CD4-positive, alpha-beta T cell (primary cell): ENCODE data around the gene RESF1. TPM values are rescaled to one million over a fixed set of nuclear protein-coding genes. Genes with fewer than 3 reads are reported as not detected.

ENCODE experiments used
- ATAC-seq: fragments of 200-7000 bp; cut with Tn5 transposase; one replicate; pipeline ENCODE4 v1.10.0; 2022; ENCODE audit warnings: mild to moderate bottlenecking; ENCODE audit not compliant: poor library complexity
- CTCF ChIA-PET: fragments of 350-600 bp; sonication (Branson Sonifier 250); formaldehyde crosslinking; loops from one replicate; lab custom pipeline; 2021; ENCODE audit warnings: antibody characterized with exemption, inconsistent platforms; lab: Charles Lee
- POLR2A ChIA-PET: fragments of 350-600 bp; sonication (Branson Sonifier 250); formaldehyde crosslinking; loops from one replicate; lab custom pipeline; 2021; ENCODE audit warnings: antibody characterized with exemption, inconsistent platforms; lab: Charles Lee
- DNase-seq, 14 experiments: peaks; one replicate each; pipeline ENCODE4 v3.0.0-alpha.2; 2013 to 2020; ENCODE audit warnings: mixed read lengths in 2 of 14
- H3K27ac ChIP-seq, 2 donors: one replicate each; pipeline versions ENCODE4 v1.5.1 to v1.7.0; 2013; ENCODE audit warnings: low read length in 2 of 2, low read depth in 1 of 2, mild to moderate bottlenecking in 1 of 2
- H3K27me3 ChIP-seq, 2 experiments: 1 replicate in 1 of 2; 2 replicates in 1 of 2; pipeline versions ENCODE4 v1.6.1 to v1.7.0; 2013; ENCODE audit warnings: low read length in 2 of 2, control low read depth in 1 of 2, mild to moderate bottlenecking in 1 of 2, moderate library complexity in 1 of 2; ENCODE audit not compliant: insufficient read depth in 2 of 2, control insufficient read depth in 1 of 2
- H3K36me3 ChIP-seq: one replicate; pipeline ENCODE4 v1.6.1; 2013; ENCODE audit warnings: low read length, control low read depth; ENCODE audit not compliant: insufficient read depth
- H3K4me1 ChIP-seq: one replicate; pipeline ENCODE4 v1.6.1; 2013; ENCODE audit warnings: low read length, control low read depth; ENCODE audit not compliant: insufficient read depth
- H3K4me3 ChIP-seq: one replicate; pipeline ENCODE4 v1.5.1; 2013; ENCODE audit warnings: mild to moderate bottlenecking, low read length, moderate library complexity
- H3K9me3 ChIP-seq, 2 experiments: 1 replicate in 1 of 2; 2 replicates in 1 of 2; pipeline versions ENCODE4 v1.6.1 to v1.7.0; 2013; ENCODE audit warnings: low read length in 2 of 2, mild to moderate bottlenecking in 2 of 2, control low read depth in 1 of 2, moderate library complexity in 1 of 2; ENCODE audit not compliant: control insufficient read depth in 1 of 2, insufficient read depth in 1 of 2
- H3K27ac Mint-ChIP-seq: one replicate; pipeline ENCODE4 v1.8.0; 2020; ENCODE audit warnings: mixed read lengths
- H3K27me3 Mint-ChIP-seq: one replicate; pipeline ENCODE4 v1.8.0; 2021; ENCODE audit warnings: mixed read lengths
- H3K36me3 Mint-ChIP-seq: one replicate; pipeline ENCODE4 v1.8.0; 2021; ENCODE audit warnings: low read depth, mixed read lengths
- H3K4me1 Mint-ChIP-seq: one replicate; pipeline ENCODE4 v1.8.0; 2021; ENCODE audit warnings: low read depth, mixed read lengths
- H3K4me3 Mint-ChIP-seq: one replicate; pipeline ENCODE4 v1.8.0; 2020; ENCODE audit warnings: mild to moderate bottlenecking, mixed read lengths
- H3K9me3 Mint-ChIP-seq: one replicate; pipeline ENCODE4 v1.8.0; 2020; ENCODE audit warnings: mixed read lengths
- intact Hi-C, 2 experiments: fragments of 100-400 bp; cut with DNase I in 1 of 2; cut with micrococcal nuclease in 1 of 2; formaldehyde crosslinking; loops; one replicate each; pipeline versions ENCODE4 v1.15.1 to v1.9.0; 2023 to 2025; cut with DNase I, micrococcal nuclease
- total RNA-seq, 174 experiments: library from RNA in 2 of 174; stranded (reverse) in 2 of 174; gene quantifications; one replicate each; pipeline ENCODE4 v1.2.3 and lab custom pipeline; 2021 to 2026
- TF ChIP-seq, protein P1 (sequence below): fragments of 200-600 bp; IDR thresholded peaks from one replicate; pipeline ENCODE4 v1.8.0; 2022; ENCODE audit warnings: antibody characterized with exemption, mild to moderate bottlenecking

RESF1 gene
- total RNA-seq, 2 experiments from 2014 or later, result 113 to 124 TPM

DNA sequence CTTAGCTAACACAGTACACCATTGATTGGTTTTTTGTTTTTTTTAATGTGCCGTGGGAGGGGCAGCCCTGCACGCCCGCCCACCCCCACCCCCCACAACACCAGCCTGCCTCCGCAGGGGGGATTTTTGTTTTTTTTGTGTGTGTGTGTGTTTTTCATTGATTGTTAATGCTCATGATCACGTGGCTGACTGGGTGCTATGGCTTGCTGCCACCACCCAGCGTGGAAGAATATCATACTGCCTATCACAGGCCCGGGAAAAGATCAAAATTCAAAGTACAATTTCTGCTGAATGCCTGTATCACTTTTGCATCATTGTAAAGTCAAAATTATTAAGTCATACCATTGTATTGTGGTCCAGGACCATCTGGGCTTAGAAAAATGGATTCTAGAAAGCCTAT lies 8.3 kb downstream of the RESF1 start:
- peaks cover 82% of the 10 kb centered on the region for H3K36me3 ChIP-seq
- Mint-ChIP-seq H3K4me1 (peaks cover 80% of the 10 kb centered on the region), H3K27me3 (no peaks in the 10 kb centered on the region), H3K27ac (peak overlapping the region; percentile 96), H3K4me3 (peak overlapping the region; percentile 74), H3K36me3 (peaks cover 100% of the 10 kb centered on the region), H3K9me3 (peaks cover 10% of the 10 kb centered on the region)
- peaks cover 62% of the 10 kb centered on the region for H3K4me1 ChIP-seq
- TF ChIP-seq, protein P1, sequence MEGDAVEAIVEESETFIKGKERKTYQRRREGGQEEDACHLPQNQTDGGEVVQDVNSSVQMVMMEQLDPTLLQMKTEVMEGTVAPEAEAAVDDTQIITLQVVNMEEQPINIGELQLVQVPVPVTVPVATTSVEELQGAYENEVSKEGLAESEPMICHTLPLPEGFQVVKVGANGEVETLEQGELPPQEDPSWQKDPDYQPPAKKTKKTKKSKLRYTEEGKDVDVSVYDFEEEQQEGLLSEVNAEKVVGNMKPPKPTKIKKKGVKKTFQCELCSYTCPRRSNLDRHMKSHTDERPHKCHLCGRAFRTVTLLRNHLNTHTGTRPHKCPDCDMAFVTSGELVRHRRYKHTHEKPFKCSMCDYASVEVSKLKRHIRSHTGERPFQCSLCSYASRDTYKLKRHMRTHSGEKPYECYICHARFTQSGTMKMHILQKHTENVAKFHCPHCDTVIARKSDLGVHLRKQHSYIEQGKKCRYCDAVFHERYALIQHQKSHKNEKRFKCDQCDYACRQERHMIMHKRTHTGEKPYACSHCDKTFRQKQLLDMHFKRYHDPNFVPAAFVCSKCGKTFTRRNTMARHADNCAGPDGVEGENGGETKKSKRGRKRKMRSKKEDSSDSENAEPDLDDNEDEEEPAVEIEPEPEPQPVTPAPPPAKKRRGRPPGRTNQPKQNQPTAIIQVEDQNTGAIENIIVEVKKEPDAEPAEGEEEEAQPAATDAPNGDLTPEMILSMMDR, result no peak
- H3K27ac ChIP-seq, result peak overlapping the region; percentile 4 to 40
- peak overlapping the region; percentile 15 for H3K4me3 ChIP-seq
- ChIA-PET POLR2A (interaction anchor here (0.6 to 0.7 kb wide), 2 partner anchors 18 to 218 kb away, joined by 3 read pairs; no protein-coding TSS in a partner anchor), CTCF (no interaction called here)
- DNase-seq, result peak in 2 of 14 experiments; percentile 44 to 61
- peaks cover 15 to 21% of the 10 kb centered on the region in 2 experiments for H3K9me3 ChIP-seq
- peak; percentile 12 for ATAC-seq
- intact Hi-C loops, result loop anchor here (5.0 to 10.0 kb wide), 4 partner anchors 95 to 707 kb away; partner anchors contain the start of gene DNM1L (in 1 of the 2)
- no peaks in the 10 kb centered on the region for H3K27me3 ChIP-seq

DNA sequence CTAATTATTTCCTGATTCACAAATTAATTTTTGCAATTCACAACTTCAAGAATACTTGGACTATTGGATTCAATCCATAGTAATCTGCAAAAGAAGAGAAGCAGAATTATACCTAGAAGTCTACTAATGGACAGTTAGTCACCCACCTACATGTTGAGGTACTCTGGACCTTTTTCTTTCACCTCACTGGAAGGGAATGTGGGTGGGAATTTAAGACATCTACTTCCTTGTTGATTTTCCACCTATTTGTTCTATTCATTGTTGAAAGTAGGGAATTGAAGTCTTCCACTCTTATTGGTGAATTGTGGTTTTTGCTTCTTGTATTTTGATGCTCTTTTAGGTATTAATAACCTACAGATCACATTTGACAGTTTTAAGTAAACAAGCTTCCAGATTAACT lies 11.0 kb downstream of the RESF1 start:
- Histone ChIP-seq H3K36me3 (peaks cover 81% of the 10 kb centered on the region), H3K27me3 (no peaks in the 10 kb centered on the region), H3K27ac (no peak overlapping the region), H3K4me1 (peaks cover 47% of the 10 kb centered on the region), H3K9me3 (peaks cover 27 to 34% of the 10 kb centered on the region in 2 experiments), H3K4me3 (no peak overlapping the region)
- CTCF ChIA-PET, result no interaction called here
- TF ChIP-seq, protein P1, result no peak
- Mint-ChIP-seq H3K4me3 (no peak overlapping the region), H3K4me1 (peaks cover 58% of the 10 kb centered on the region), H3K27ac (peak overlapping the region; percentile 55), H3K9me3 (peaks cover 5% of the 10 kb centered on the region), H3K36me3 (peaks cover 100% of the 10 kb centered on the region), H3K27me3 (no peaks in the 10 kb centered on the region)
- intact Hi-C loops, result no loop called here
- POLR2A ChIA-PET, result interaction anchor here (1.3 to 2.0 kb wide), 4 partner anchors 10 to 317 kb away, joined by 3 to 13 read pairs (median 4); partner anchors contain the start of gene RESF1
- no peak for DNase-seq
- ATAC-seq, result no peak

DNA sequence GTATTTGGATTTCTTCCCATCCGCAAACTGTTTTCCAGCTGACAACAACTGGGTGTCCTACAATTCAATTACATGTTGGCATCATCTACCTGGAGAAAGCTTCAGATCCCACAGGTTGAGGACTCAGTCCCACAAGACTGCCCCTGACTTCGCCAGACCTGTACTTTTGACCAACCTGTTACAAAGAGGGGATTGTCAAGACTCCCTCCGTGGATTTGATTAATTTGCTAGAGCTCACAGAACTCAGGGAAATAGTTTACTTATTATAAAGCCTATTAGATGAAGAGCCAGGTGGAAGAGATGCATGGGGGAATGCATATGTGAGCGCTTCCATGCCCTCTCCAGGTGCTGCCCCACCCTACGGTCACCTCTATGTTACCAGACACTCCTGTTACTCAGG lies 14.6 kb downstream of the RESF1 start:
- Histone ChIP-seq H3K4me1 (peaks cover 17% of the 10 kb centered on the region), H3K4me3 (no peak overlapping the region), H3K36me3 (peaks cover 93% of the 10 kb centered on the region), H3K27ac (no peak overlapping the region), H3K27me3 (no peaks in the 10 kb centered on the region), H3K9me3 (peaks cover 49 to 69% of the 10 kb centered on the region in 2 experiments)
- CTCF ChIA-PET, result interaction anchor here (1.0 kb wide), 1 partner anchor 13 kb away, joined by 3 read pairs; no protein-coding TSS in a partner anchor
- TF ChIP-seq, protein P1, result no peak
- Mint-ChIP-seq H3K36me3 (peaks cover 100% of the 10 kb centered on the region), H3K4me1 (peaks cover 22% of the 10 kb centered on the region), H3K27ac (no peak overlapping the region), H3K27me3 (no peaks in the 10 kb centered on the region), H3K9me3 (peaks cover 10% of the 10 kb centered on the region), H3K4me3 (no peak overlapping the region)
- POLR2A ChIA-PET, result interaction anchor here (0.8 to 0.9 kb wide), 2 partner anchors 12 to 14 kb away, joined by 3 to 4 read pairs; no protein-coding TSS in a partner anchor
- ATAC-seq (no peak), DNase-seq (no peak)
- intact Hi-C loops, result no loop called here
